Mesenchymal stem cell (in vitro differentiated cells and primary cell): ENCODE data around the gene LRRTM2.

Experiments used
- DNase-seq: peaks from one replicate; pipeline ENCODE4 v3.0.0-alpha.2; 2013
- H2AFZ ChIP-seq: one replicate; pipeline ENCODE4 v1.6.1; 2013; ENCODE audit warnings: low read depth, mild to moderate bottlenecking, control low read depth, inconsistent platforms, low read length, moderate library complexity
- H2AK5ac ChIP-seq: 2 replicates; pipeline ENCODE4 v1.6.1; 2013; ENCODE audit warnings: low read length, moderate library complexity, mild to moderate bottlenecking, inconsistent platforms; ENCODE audit not compliant: severe bottlenecking
- H2BK120ac ChIP-seq: one replicate; pipeline ENCODE4 v1.6.1; 2013; ENCODE audit warnings: low read depth, mild to moderate bottlenecking, inconsistent platforms, low read length, moderate library complexity
- H2BK12ac ChIP-seq, 2 experiments: one replicate each; pipeline ENCODE4 v1.6.1; 2013; ENCODE audit warnings: inconsistent platforms in 2 of 2, low read length in 2 of 2, mild to moderate bottlenecking in 2 of 2, moderate library complexity in 2 of 2, control low read depth in 1 of 2
- H2BK15ac ChIP-seq: one replicate; pipeline ENCODE4 v1.6.1; 2013; ENCODE audit warnings: mild to moderate bottlenecking, low read depth, inconsistent platforms; ENCODE audit not compliant: poor library complexity, severe bottlenecking
- H2BK5ac ChIP-seq: 2 replicates; pipeline ENCODE4 v1.6.1; 2013; ENCODE audit warnings: low read depth, mild to moderate bottlenecking, low read length, control low read depth, inconsistent platforms; ENCODE audit not compliant: poor library complexity, severe bottlenecking
- H3K14ac ChIP-seq, 2 experiments: one replicate each; pipeline ENCODE4 v1.6.1; 2013; ENCODE audit warnings: inconsistent platforms in 2 of 2, low read length in 2 of 2, control low read depth in 1 of 2, mild to moderate bottlenecking in 1 of 2, moderate library complexity in 1 of 2
- H3K18ac ChIP-seq, 2 experiments: one replicate each; pipeline ENCODE4 v1.6.1; 2013; ENCODE audit warnings: inconsistent platforms in 2 of 2, low read length in 2 of 2, control low read depth in 1 of 2, low read depth in 1 of 2, mild to moderate bottlenecking in 1 of 2
- H3K23ac ChIP-seq, 2 experiments: one replicate each; pipeline ENCODE4 v1.6.1; 2013; ENCODE audit warnings: inconsistent platforms in 2 of 2, low read length in 2 of 2, mild to moderate bottlenecking in 2 of 2, moderate library complexity in 2 of 2, control low read depth in 1 of 2
- H3K27ac ChIP-seq: 2 replicates; pipeline ENCODE4 v1.5.1; 2013; ENCODE audit warnings: mild to moderate bottlenecking, moderate library complexity, low read length, control low read depth, inconsistent platforms; ENCODE audit not compliant: poor library complexity, severe bottlenecking
- H3K27me3 ChIP-seq, 2 experiments: 2 replicates each; pipeline versions ENCODE4 v1.6.1 to v1.7.0; 2013; ENCODE audit warnings: low read length in 2 of 2, mild to moderate bottlenecking in 2 of 2, moderate library complexity in 2 of 2, control low read depth in 1 of 2, inconsistent platforms in 1 of 2; ENCODE audit not compliant: control insufficient read depth in 1 of 2, insufficient read depth in 1 of 2
- H3K36me3 ChIP-seq, 2 experiments: 2 replicates each; pipeline versions ENCODE4 v1.6.1 to v1.7.0; 2013; ENCODE audit warnings: low read length in 2 of 2, control low read depth in 1 of 2, inconsistent platforms in 1 of 2, low read depth in 1 of 2, mild to moderate bottlenecking in 1 of 2; ENCODE audit not compliant: insufficient read depth in 2 of 2, control insufficient read depth in 1 of 2
- H3K4ac ChIP-seq, 2 experiments: one replicate each; pipeline ENCODE4 v1.6.1; 2013; ENCODE audit warnings: inconsistent platforms in 2 of 2, low read length in 2 of 2, mild to moderate bottlenecking in 2 of 2, moderate library complexity in 2 of 2, control low read depth in 1 of 2, low read depth in 1 of 2
- H3K4me1 ChIP-seq: 2 replicates; pipeline ENCODE4 v1.6.1; 2013; ENCODE audit warnings: low read depth, low read length, control low read depth; ENCODE audit not compliant: control insufficient read depth, insufficient read depth
- H3K4me2 ChIP-seq: 2 replicates; pipeline ENCODE4 v1.6.1; 2013; ENCODE audit warnings: low read length, mild to moderate bottlenecking, inconsistent platforms; ENCODE audit not compliant: poor library complexity, severe bottlenecking
- H3K4me3 ChIP-seq, 2 experiments: 2 replicates each; pipeline versions ENCODE4 v1.5.1 to v1.7.0; 2013; ENCODE audit warnings: low read length in 2 of 2, mild to moderate bottlenecking in 2 of 2, control low read depth in 1 of 2, low read depth in 1 of 2; ENCODE audit not compliant: insufficient read depth in 1 of 2
- H3K79me1 ChIP-seq: replicated peaks from 2 replicates; pipeline ENCODE4 v1.6.1; 2013; ENCODE audit warnings: mild to moderate bottlenecking, control low read depth, low read length, inconsistent platforms; ENCODE audit not compliant: poor library complexity, severe bottlenecking
- H3K9ac ChIP-seq: 2 replicates; pipeline ENCODE4 v1.7.0; 2013; ENCODE audit warnings: mild to moderate bottlenecking, low read length, moderate library complexity
- H3K9me3 ChIP-seq: 2 replicates; pipeline ENCODE4 v1.7.0; 2013; ENCODE audit warnings: mild to moderate bottlenecking, low read length; ENCODE audit not compliant: control insufficient read depth
- H4K8ac ChIP-seq: one replicate; pipeline ENCODE4 v1.6.1; 2013; ENCODE audit warnings: inconsistent platforms, mild to moderate bottlenecking, low read length, moderate library complexity
- H4K91ac ChIP-seq: one replicate; pipeline ENCODE4 v1.6.1; 2013; ENCODE audit warnings: mild to moderate bottlenecking, low read length, inconsistent platforms
- WGBS: methylation state at CpG from one replicate; pipeline ENCODE4 v1.1.7; 2013; ENCODE audit warnings: mixed read lengths; 5-methylcytosine and 5-hydroxymethylcytosine counted together

The LRRTM2 gene

DNA sequence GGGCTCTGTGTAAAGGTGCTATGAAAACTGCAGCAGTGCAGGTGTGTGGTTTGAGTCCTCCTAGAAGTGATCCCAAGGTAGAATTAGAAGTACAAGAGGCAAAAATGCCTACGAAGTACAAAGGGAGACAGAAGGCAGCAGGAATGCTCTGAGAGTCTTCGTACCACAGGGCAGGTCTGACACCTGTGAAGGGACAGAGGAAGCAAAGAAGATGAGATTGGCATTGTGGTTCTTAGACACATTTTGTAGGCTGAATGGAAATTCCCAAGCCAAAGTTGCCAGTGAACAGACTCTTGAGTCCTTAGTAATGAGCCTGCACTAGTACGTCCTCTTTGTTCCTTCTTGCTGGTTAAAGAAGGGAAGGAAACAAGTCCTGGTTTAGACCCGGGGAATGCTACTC is 1.7 kb upstream of the LRRTM2 start:
- Histone ChIP-seq H3K4me1 (peaks cover 8% of the 10 kb centered on the region), H4K8ac (no peak overlapping the region), H3K79me1 (peaks cover 19% of the 10 kb centered on the region), H3K18ac (no peak overlapping the region), H2BK12ac (no peak overlapping the region), H3K4me2 (no peak overlapping the region), H3K27me3 (no peaks in the 10 kb centered on the region), H4K91ac (no peak overlapping the region), H2AK5ac (no peak overlapping the region), H3K36me3 (peaks cover 0 to 9% of the 10 kb centered on the region in 2 experiments), H3K14ac (no peak overlapping the region), H3K27ac (no peak overlapping the region), H3K23ac (no peak overlapping the region), H2BK120ac (no peak overlapping the region), H2BK5ac (no peak overlapping the region), H2BK15ac (no peak overlapping the region), H3K4ac (no peak overlapping the region), H3K4me3 (no peak overlapping the region), H3K9me3 (no peaks in the 10 kb centered on the region), H2AFZ (no peak overlapping the region), H3K9ac (no peak overlapping the region)
- WGBS = 93% methylated on average over 3 of the region's 4 CpGs
- DNase-seq = no peak

DNA sequence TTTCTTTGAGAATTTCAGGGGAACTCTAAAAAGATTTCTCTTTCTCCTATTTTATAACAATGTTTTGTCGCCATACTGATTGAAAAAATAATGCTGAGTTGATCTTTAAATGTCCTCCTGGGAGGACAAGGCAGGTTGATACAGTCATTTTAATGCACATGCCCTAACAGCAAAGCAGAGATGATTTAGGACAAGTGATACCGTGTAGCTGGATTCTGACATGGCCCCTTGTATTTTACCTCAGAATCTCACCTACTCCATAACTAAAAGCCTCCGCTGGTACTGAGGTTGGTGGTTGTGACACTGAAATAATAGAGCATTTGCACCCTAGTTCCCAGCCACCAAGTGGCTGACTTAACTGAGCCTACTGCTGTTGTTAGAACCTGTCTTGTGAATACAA is 811 bp upstream of the LRRTM2 start:
- H2AFZ ChIP-seq = no peak overlapping the region
- H3K4me1 ChIP-seq = peaks cover 8% of the 10 kb centered on the region
- no peak overlapping the region for H3K4me3 ChIP-seq
- H3K79me1 ChIP-seq = peaks cover 18% of the 10 kb centered on the region
- WGBS = no CpG with 5 or more reads among the region's 3 CpGs
- H3K14ac ChIP-seq = no peak overlapping the region
- H3K4me2 ChIP-seq = no peak overlapping the region
- H2BK15ac ChIP-seq = no peak overlapping the region
- no peak overlapping the region for H2BK5ac ChIP-seq
- H4K8ac ChIP-seq = no peak overlapping the region
- peaks cover 0 to 9% of the 10 kb centered on the region in 2 experiments for H3K36me3 ChIP-seq
- H2AK5ac ChIP-seq = no peak overlapping the region
- no peak overlapping the region for H2BK12ac ChIP-seq
- no peak overlapping the region for H3K4ac ChIP-seq
- no peaks in the 10 kb centered on the region for H3K27me3 ChIP-seq
- no peak for DNase-seq
- H3K18ac ChIP-seq = no peak overlapping the region
- H3K9ac ChIP-seq = peak overlapping the region; percentile 77
- no peak overlapping the region for H2BK120ac ChIP-seq
- H3K23ac ChIP-seq = no peak overlapping the region
- no peak overlapping the region for H3K27ac ChIP-seq
- H4K91ac ChIP-seq = no peak overlapping the region
- no peaks in the 10 kb centered on the region for H3K9me3 ChIP-seq

DNA sequence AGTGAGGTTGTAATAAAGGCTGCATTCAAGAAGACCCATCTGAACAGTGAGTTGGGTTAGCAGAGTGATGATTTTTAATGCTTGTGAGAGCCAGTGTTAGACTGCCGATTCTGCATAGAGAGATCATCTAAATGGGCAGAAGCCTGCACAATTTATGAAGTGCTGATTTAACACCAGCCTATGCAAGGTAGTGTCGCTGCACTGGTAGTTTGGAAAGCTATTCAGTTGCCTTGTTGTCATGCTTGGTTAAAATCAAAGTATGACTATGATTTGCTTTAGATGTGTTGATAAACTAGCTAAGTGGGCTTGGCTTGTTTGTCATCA is 379 bp upstream of the LRRTM2 start:
- Histone ChIP-seq H3K23ac (no peak overlapping the region), H3K4ac (no peak overlapping the region), H3K27me3 (no peaks in the 10 kb centered on the region), H3K36me3 (peaks cover 0 to 9% of the 10 kb centered on the region in 2 experiments), H2BK15ac (no peak overlapping the region), H3K14ac (no peak overlapping the region), H3K27ac (no peak overlapping the region), H2AFZ (no peak overlapping the region), H4K8ac (no peak overlapping the region), H2BK12ac (no peak overlapping the region), H2BK5ac (no peak overlapping the region), H3K4me1 (peaks cover 11% of the 10 kb centered on the region), H3K9me3 (no peaks in the 10 kb centered on the region), H3K4me3 (peak overlapping the region in 1 of 2 experiments; percentile 57), H3K79me1 (peaks cover 17% of the 10 kb centered on the region), H3K18ac (no peak overlapping the region), H2BK120ac (no peak overlapping the region), H3K9ac (peak overlapping the region; percentile 77), H3K4me2 (no peak overlapping the region), H2AK5ac (no peak overlapping the region), H4K91ac (no peak overlapping the region)
- no peak for DNase-seq
- 89% methylated on average over 2 of the region's 2 CpGs for WGBS

DNA sequence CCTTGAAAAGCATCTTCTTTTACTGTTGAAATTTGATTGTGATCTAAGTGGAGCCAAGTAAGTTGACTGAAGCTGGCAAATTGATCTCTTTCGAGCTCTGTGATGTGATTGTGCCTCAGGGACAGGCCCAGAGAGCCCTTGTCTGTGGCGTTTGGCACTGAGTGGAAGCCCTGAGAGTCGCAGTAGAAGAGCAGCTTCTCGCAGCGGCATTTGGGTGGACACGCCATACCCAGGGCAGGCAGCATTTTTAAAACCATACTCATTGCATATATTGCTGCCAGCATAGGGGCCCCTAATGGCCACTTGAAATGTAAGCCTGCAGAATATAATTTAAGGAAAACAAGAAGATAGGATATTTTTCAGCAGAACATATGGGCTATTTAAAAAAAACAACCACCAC is 894 bp downstream of the LRRTM2 start:
- no peak overlapping the region for H2AK5ac ChIP-seq
- no peak overlapping the region for H3K23ac ChIP-seq
- peak overlapping the region in 1 of 2 experiments; percentile 57 for H3K4me3 ChIP-seq
- no peak overlapping the region for H2BK5ac ChIP-seq
- H3K27ac ChIP-seq = no peak overlapping the region
- H4K8ac ChIP-seq = no peak overlapping the region
- peak overlapping the region in 1 of 2 experiments; percentile 74 for H3K14ac ChIP-seq
- no peak overlapping the region for H2AFZ ChIP-seq
- peaks cover 16% of the 10 kb centered on the region for H3K79me1 ChIP-seq
- H3K9me3 ChIP-seq = no peaks in the 10 kb centered on the region
- H2BK120ac ChIP-seq = no peak overlapping the region
- H3K36me3 ChIP-seq = peaks cover 0 to 9% of the 10 kb centered on the region in 2 experiments
- peak overlapping the region; percentile 46 for H4K91ac ChIP-seq
- H3K4me1 ChIP-seq = peaks cover 11% of the 10 kb centered on the region
- no peak for DNase-seq
- H2BK15ac ChIP-seq = no peak overlapping the region
- WGBS = 89% methylated on average over 6 of the region's 6 CpGs
- peak overlapping the region; percentile 77 for H3K9ac ChIP-seq
- no peak overlapping the region for H3K4ac ChIP-seq
- H2BK12ac ChIP-seq = no peak overlapping the region
- no peak overlapping the region for H3K4me2 ChIP-seq
- no peak overlapping the region for H3K18ac ChIP-seq
- no peaks in the 10 kb centered on the region for H3K27me3 ChIP-seq
